Lower leg skin (tissue), 3 donors: ENCODE measurements around the gene BRF1.

Experiments
- POLR2A ChIP-seq, 2 donors: fragments of 450-650 bp; IDR thresholded peaks; one replicate each; pipeline ENCODE4 v1.6.1; 2016 to 2017; ENCODE audit warnings: antibody characterized with exemption in 2 of 2, mild to moderate bottlenecking in 1 of 2, moderate library complexity in 1 of 2
- TF ChIP-seq, protein P1 (sequence below), 3 donors: fragments of 450-650 bp; IDR thresholded peaks; one replicate each; pipeline ENCODE4 v1.5.1; 2016; ENCODE audit warnings: antibody characterized with exemption in 3 of 3, mild to moderate bottlenecking in 3 of 3, moderate library complexity in 2 of 3

DNA sequence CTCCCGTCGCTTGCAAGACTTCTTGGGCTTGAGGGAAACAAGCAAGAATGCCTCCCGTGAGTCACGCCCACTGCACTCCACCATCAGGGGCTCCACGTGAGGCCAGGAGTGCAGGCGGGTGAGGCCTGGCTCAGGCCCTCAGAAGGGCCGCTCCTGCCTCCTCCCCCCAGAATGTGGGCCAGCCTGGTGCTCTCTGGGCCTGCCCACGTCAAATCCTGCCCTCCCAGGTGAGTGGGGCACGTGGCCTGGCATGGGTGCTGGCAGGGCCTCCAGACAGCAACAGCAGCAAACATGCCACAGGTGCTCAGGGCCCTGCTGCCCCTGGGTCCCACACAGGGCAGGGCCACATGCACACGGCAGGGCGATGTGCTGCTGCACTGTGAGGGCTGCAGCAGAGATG is 83.0 kb downstream of the BRF1 start:
- TF ChIP-seq, protein P1, sequence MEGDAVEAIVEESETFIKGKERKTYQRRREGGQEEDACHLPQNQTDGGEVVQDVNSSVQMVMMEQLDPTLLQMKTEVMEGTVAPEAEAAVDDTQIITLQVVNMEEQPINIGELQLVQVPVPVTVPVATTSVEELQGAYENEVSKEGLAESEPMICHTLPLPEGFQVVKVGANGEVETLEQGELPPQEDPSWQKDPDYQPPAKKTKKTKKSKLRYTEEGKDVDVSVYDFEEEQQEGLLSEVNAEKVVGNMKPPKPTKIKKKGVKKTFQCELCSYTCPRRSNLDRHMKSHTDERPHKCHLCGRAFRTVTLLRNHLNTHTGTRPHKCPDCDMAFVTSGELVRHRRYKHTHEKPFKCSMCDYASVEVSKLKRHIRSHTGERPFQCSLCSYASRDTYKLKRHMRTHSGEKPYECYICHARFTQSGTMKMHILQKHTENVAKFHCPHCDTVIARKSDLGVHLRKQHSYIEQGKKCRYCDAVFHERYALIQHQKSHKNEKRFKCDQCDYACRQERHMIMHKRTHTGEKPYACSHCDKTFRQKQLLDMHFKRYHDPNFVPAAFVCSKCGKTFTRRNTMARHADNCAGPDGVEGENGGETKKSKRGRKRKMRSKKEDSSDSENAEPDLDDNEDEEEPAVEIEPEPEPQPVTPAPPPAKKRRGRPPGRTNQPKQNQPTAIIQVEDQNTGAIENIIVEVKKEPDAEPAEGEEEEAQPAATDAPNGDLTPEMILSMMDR (IDR thresholded peaks at IDR 0.05): no peak
- no peak for TF ChIP-seq POLR2A (IDR thresholded peaks at IDR 0.05)
